BLaER1 treated with 17β-estradiol and CSF1 and Interleukin-3, amounts not matched to agents 10 nM and 100 nM (cell line): Measurements from ENCODE around the gene ULK4.
"Not testable (repeated sequence)": the region's sequence is repeated elsewhere in the genome, so short reads cannot be mapped to it uniquely, and the experiment has no call there.

Source experiments
- H3K27ac ChIP-seq, 11 experiments: shearing (Covaris generic); formaldehyde crosslinking; 2 replicates each; pipeline ENCODE4 v1.8.1; 2022
- H3K27me3 ChIP-seq, 11 experiments: shearing (Covaris generic); formaldehyde crosslinking; 2 replicates each; pipeline ENCODE4 v1.8.1; 2022
- H3K36me3 ChIP-seq, 11 experiments: shearing (Covaris generic); formaldehyde crosslinking; 2 replicates each; pipeline ENCODE4 v1.8.1; 2022
- H3K4me1 ChIP-seq, 10 experiments: shearing (Covaris generic); formaldehyde crosslinking; 2 replicates each; pipeline ENCODE4 v1.8.1; 2022
- H3K4me2 ChIP-seq, 11 experiments: shearing (Covaris generic); formaldehyde crosslinking; 2 replicates each; pipeline ENCODE4 v1.8.1; 2022
- H3K4me3 ChIP-seq, 10 experiments: shearing (Covaris generic); formaldehyde crosslinking; 2 replicates each; pipeline ENCODE4 v1.8.1; 2022
- H3K9ac ChIP-seq, 11 experiments: shearing (Covaris generic); formaldehyde crosslinking; 2 replicates each; pipeline ENCODE4 v1.8.1; 2022
- H3K9me3 ChIP-seq, 11 experiments: shearing (Covaris generic); formaldehyde crosslinking; replicated peaks in 1 of 11; 2 replicates each; pipeline ENCODE4 v1.8.1; 2022
- H4K20me1 ChIP-seq, 11 experiments: shearing (Covaris generic); formaldehyde crosslinking; 2 replicates each; pipeline ENCODE4 v1.8.1; 2022
- Cebpa-rat ChIP-seq, 11 experiments: shearing (Covaris generic); IDR thresholded peaks; 2 replicates each; pipeline ENCODE4 v1.8.1; 2022

ULK4 gene

GRCh38 chr3:41893977-41894376 is 67.9 kb downstream of the ULK4 start:
- Histone ChIP-seq H3K9me3 (peaks cover 16 to 18% (median 17%) of the 10 kb centered on the region in 11 experiments), H3K27ac (no peak overlapping the region), H3K4me3 (no peak overlapping the region), H3K36me3 (peaks cover 9 to 25% (median 15%) of the 10 kb centered on the region in 11 experiments; a peak in 17 of 22 replicates), H3K4me2 (no peak overlapping the region), H4K20me1 (no peaks in the 10 kb centered on the region), H3K9ac (no peak overlapping the region), H3K27me3 (no peaks in the 10 kb centered on the region), H3K4me1 (peaks cover 0 to 9% (median 5%) of the 10 kb centered on the region in 10 experiments; a peak in 10 of 20 replicates)
- no peak for TF ChIP-seq Cebpa-rat (IDR thresholded peaks at IDR 0.05)

GRCh38 chr3:41888368-41889076 is 73.4 kb downstream of the ULK4 start:
- H4K20me1 ChIP-seq: no peaks in the 10 kb centered on the region
- H3K4me1 ChIP-seq: no peaks in the 10 kb centered on the region
- H3K9ac ChIP-seq: no peak overlapping the region
- H3K27me3 ChIP-seq: no peaks in the 10 kb centered on the region
- TF ChIP-seq Cebpa-rat (IDR thresholded peaks at IDR 0.05): no peak
- no peak overlapping the region for H3K27ac ChIP-seq
- H3K36me3 ChIP-seq: peaks cover 9 to 17% (median 14%) of the 10 kb centered on the region in 11 experiments; a peak in 17 of 22 replicates
- no peak overlapping the region for H3K4me2 ChIP-seq
- H3K4me3 ChIP-seq: no peak overlapping the region
- H3K9me3 ChIP-seq: peaks cover 16 to 18% (median 17%) of the 10 kb centered on the region in 11 experiments

GRCh38 chr3:41882956-41883355 is 78.9 kb downstream of the ULK4 start:
- H3K27ac ChIP-seq: no peak overlapping the region
- H3K4me1 ChIP-seq: no peaks in the 10 kb centered on the region
- no peaks in the 10 kb centered on the region for H3K27me3 ChIP-seq
- no peak overlapping the region for H3K4me3 ChIP-seq
- H3K9ac ChIP-seq: no peak overlapping the region
- no peaks in the 10 kb centered on the region for H3K9me3 ChIP-seq
- peaks cover 0 to 4% (median 0%) of the 10 kb centered on the region in 11 experiments; a peak in 1 of 22 replicates for H3K36me3 ChIP-seq
- no peak for TF ChIP-seq Cebpa-rat (IDR thresholded peaks at IDR 0.05)
- H3K4me2 ChIP-seq: no peak overlapping the region
- H4K20me1 ChIP-seq: no peaks in the 10 kb centered on the region

GRCh38 chr3:41881233-41881821 is 80.6 kb downstream of the ULK4 start:
- Histone ChIP-seq H3K27ac (no peak overlapping the region), H3K4me3 (no peak overlapping the region), H3K9ac (no peak overlapping the region), H3K36me3 (peaks cover 0 to 4% (median 0%) of the 10 kb centered on the region in 11 experiments; a peak in 1 of 22 replicates), H3K27me3 (no peaks in the 10 kb centered on the region), H4K20me1 (no peaks in the 10 kb centered on the region), H3K9me3 (no peaks in the 10 kb centered on the region), H3K4me1 (no peaks in the 10 kb centered on the region), H3K4me2 (no peak overlapping the region)
- no peak for TF ChIP-seq Cebpa-rat (IDR thresholded peaks at IDR 0.05)

GRCh38 chr3:41880387-41880786 is 81.5 kb downstream of the ULK4 start:
- Histone ChIP-seq H3K4me3 (no peak overlapping the region), H3K9ac (no peak overlapping the region), H3K27ac (no peak overlapping the region), H3K36me3 (peaks cover 0 to 4% (median 0%) of the 10 kb centered on the region in 11 experiments; a peak in 1 of 22 replicates), H3K9me3 (no peaks in the 10 kb centered on the region), H3K4me1 (no peaks in the 10 kb centered on the region), H3K27me3 (no peaks in the 10 kb centered on the region), H4K20me1 (no peaks in the 10 kb centered on the region), H3K4me2 (no peak overlapping the region)
- no peak for TF ChIP-seq Cebpa-rat (IDR thresholded peaks at IDR 0.05)

GRCh38 chr3:41877741-41878140 is 84.2 kb downstream of the ULK4 start:
- H3K27ac ChIP-seq, H4K20me1 ChIP-seq, H3K9ac ChIP-seq, H3K4me2 ChIP-seq, H3K36me3 ChIP-seq, H3K4me1 ChIP-seq, H3K4me3 ChIP-seq, H3K27me3 ChIP-seq, H3K9me3 ChIP-seq: not testable (repeated sequence)

GRCh38 chr3:41874022-41874421 is 87.9 kb downstream of the ULK4 start:
- Histone ChIP-seq H3K4me3 (no peak overlapping the region), H4K20me1 (no peaks in the 10 kb centered on the region), H3K9me3 (peaks cover 3 to 13% (median 5%) of the 10 kb centered on the region in 11 experiments; a peak in 13 of 22 replicates), H3K4me1 (no peaks in the 10 kb centered on the region), H3K27ac (no peak overlapping the region), H3K4me2 (no peak overlapping the region), H3K9ac (no peak overlapping the region), H3K36me3 (0 out of 22 replicates have a peak, but pooled peaks cover 0 to 4% (median 0%) of the 10 kb centered on the region in 11 experiments), H3K27me3 (no peaks in the 10 kb centered on the region)
- TF ChIP-seq Cebpa-rat (IDR thresholded peaks at IDR 0.05): no peak

- Histone ChIP-seq H3K36me3 (peaks cover 0 to 4% (median 0%) of the 10 kb centered on the region in 11 experiments; a peak in 1 of 22 replicates), H3K27ac (no peak overlapping the region), H3K27me3 (no peaks in the 10 kb centered on the region), H3K9me3 (peaks cover 9 to 25% (median 15%) of the 10 kb centered on the region in 11 experiments; a peak in 20 of 22 replicates), H3K4me2 (no peak overlapping the region), H4K20me1 (no peaks in the 10 kb centered on the region), H3K9ac (no peak overlapping the region), H3K4me3 (no peak overlapping the region), H3K4me1 (no peaks in the 10 kb centered on the region)
- no peak for TF ChIP-seq Cebpa-rat (IDR thresholded peaks at IDR 0.05)
These were observed 89.7 kb downstream of the ULK4 start for GRCh38 chr3:41872157-41872556.

GRCh38 chr3:41867533-41867932 is 94.4 kb downstream of the ULK4 start:
- no peak overlapping the region for H3K27ac ChIP-seq
- no peak for TF ChIP-seq Cebpa-rat (IDR thresholded peaks at IDR 0.05)
- H3K4me2 ChIP-seq: no peak overlapping the region
- no peaks in the 10 kb centered on the region for H3K27me3 ChIP-seq
- H3K36me3 ChIP-seq: peaks cover 0 to 4% (median 0%) of the 10 kb centered on the region in 11 experiments; a peak in 2 of 22 replicates
- no peak overlapping the region for H3K9ac ChIP-seq
- no peaks in the 10 kb centered on the region for H3K4me1 ChIP-seq
- H3K4me3 ChIP-seq: no peak overlapping the region
- H3K9me3 ChIP-seq: peaks cover 9 to 26% (median 15%) of the 10 kb centered on the region in 11 experiments; a peak in 21 of 22 replicates
- H4K20me1 ChIP-seq: no peaks in the 10 kb centered on the region
